ENCODE data around the gene SIT1. TPM values are rescaled to one million over a fixed set of nuclear protein-coding genes. Genes with fewer than 3 reads are reported as not detected.
"Not testable (repeated sequence)": the region's sequence is repeated elsewhere in the genome, so short reads cannot be mapped to it uniquely, and the experiment has no call there.

SIT1 gene
- total RNA-seq, 1 experiment from 2014 or later: not detected

GRCh38 chr9:35639631-35640030 is 11.1 kb downstream of the SIT1 start:
- no peaks in the 10 kb centered on the region for H3K36me3 ChIP-seq (ENCODE audit: control insufficient read depth, insufficient read depth, low read length)
- H3K4me3 ChIP-seq (ENCODE audit: low read depth in 2 of 2, low read length in 2 of 2): no peak overlapping the region
- in situ Hi-C loops (cut with HindIII; ENCODE audit: low pct_unique_long_range_greater_than_20kb, low sequenced_read_pairs) (no loop called here), intact Hi-C loops (cut with micrococcal nuclease; ENCODE audit: unreplicated experiment) (no loop called here)
- CTCF ChIA-PET: no interaction called here
- H3K9me3 ChIP-seq (ENCODE audit: control insufficient read depth, insufficient read depth, low read depth, low read length): no peaks in the 10 kb centered on the region
- DNase-seq (ENCODE audit: low read depth, low spot score): no peak
- POLR2A ChIA-PET: no interaction called here
- H3K27ac ChIP-seq (ENCODE audit: low read length): no peak overlapping the region
- no peaks in the 10 kb centered on the region for H3K27me3 ChIP-seq (ENCODE audit: control insufficient read depth, insufficient read depth, low read length)
- TF ChIP-seq REST (IDR thresholded peaks at IDR 0.05; ENCODE audit: insufficient read depth in 1 of 2, low read depth in 2 of 2, low read length in 1 of 2) (no peak), CTCF (IDR thresholded peaks at IDR 0.05) (no peak), TCF7L2 (IDR thresholded peaks at IDR 0.05; ENCODE audit: low read depth, low read length) (no peak), POLR2AphosphoS5 (IDR thresholded peaks at IDR 0.05; ENCODE audit: low read depth, low read length) (no peak), SIN3A (IDR thresholded peaks at IDR 0.05; ENCODE audit: borderline replicate concordance, insufficient read depth, low read depth, low read length) (no peak)
- no peak for ATAC-seq
- H3K4me1 ChIP-seq (ENCODE audit: control insufficient read depth, insufficient read depth, low read length): 0 out of 2 replicates have a peak, but pooled peaks cover 2% of the 10 kb centered on the region
- no TSS peak for BruUV-seq (replicated peaks)

GRCh38 chr9:35639225-35639624 is 11.5 kb downstream of the SIT1 start:
- H3K4me1 ChIP-seq (ENCODE audit: control insufficient read depth, insufficient read depth, low read length); intact Hi-C loops (cut with micrococcal nuclease; ENCODE audit: unreplicated experiment); H3K27me3 ChIP-seq (ENCODE audit: control insufficient read depth, insufficient read depth, low read length); H3K27ac ChIP-seq (ENCODE audit: low read length); DNase-seq (ENCODE audit: low read depth, low spot score); in situ Hi-C loops (cut with HindIII; ENCODE audit: low pct_unique_long_range_greater_than_20kb, low sequenced_read_pairs); BruUV-seq (replicated peaks); CTCF ChIA-PET; H3K9me3 ChIP-seq (ENCODE audit: control insufficient read depth, insufficient read depth, low read depth, low read length); ATAC-seq; H3K4me3 ChIP-seq (ENCODE audit: low read depth in 2 of 2, low read length in 2 of 2); H3K36me3 ChIP-seq (ENCODE audit: control insufficient read depth, insufficient read depth, low read length); POLR2A ChIA-PET: not testable (repeated sequence)

GRCh38 chr9:35638751-35639150 is 12.0 kb downstream of the SIT1 start:
- H3K4me1 ChIP-seq (ENCODE audit: control insufficient read depth, insufficient read depth, low read length); DNase-seq (ENCODE audit: low read depth, low spot score); POLR2A ChIA-PET; H3K27me3 ChIP-seq (ENCODE audit: control insufficient read depth, insufficient read depth, low read length); in situ Hi-C loops (cut with HindIII; ENCODE audit: low pct_unique_long_range_greater_than_20kb, low sequenced_read_pairs); H3K4me3 ChIP-seq (ENCODE audit: low read depth in 2 of 2, low read length in 2 of 2); CTCF ChIA-PET; H3K27ac ChIP-seq (ENCODE audit: low read length); H3K9me3 ChIP-seq (ENCODE audit: control insufficient read depth, insufficient read depth, low read depth, low read length); H3K36me3 ChIP-seq (ENCODE audit: control insufficient read depth, insufficient read depth, low read length); intact Hi-C loops (cut with micrococcal nuclease; ENCODE audit: unreplicated experiment); ATAC-seq; BruUV-seq (replicated peaks): not testable (repeated sequence)

GRCh38 chr9:35637427-35637955 is 13.2 kb downstream of the SIT1 start:
- BruUV-seq (replicated peaks); H3K27me3 ChIP-seq (ENCODE audit: control insufficient read depth, insufficient read depth, low read length); H3K4me1 ChIP-seq (ENCODE audit: control insufficient read depth, insufficient read depth, low read length); POLR2A ChIA-PET; H3K4me3 ChIP-seq (ENCODE audit: low read depth in 2 of 2, low read length in 2 of 2); ATAC-seq; in situ Hi-C loops (cut with HindIII; ENCODE audit: low pct_unique_long_range_greater_than_20kb, low sequenced_read_pairs); CTCF ChIA-PET; DNase-seq (ENCODE audit: low read depth, low spot score); intact Hi-C loops (cut with micrococcal nuclease; ENCODE audit: unreplicated experiment); H3K9me3 ChIP-seq (ENCODE audit: control insufficient read depth, insufficient read depth, low read depth, low read length); H3K27ac ChIP-seq (ENCODE audit: low read length); H3K36me3 ChIP-seq (ENCODE audit: control insufficient read depth, insufficient read depth, low read length): not testable (repeated sequence)

- intact Hi-C loops (cut with micrococcal nuclease; ENCODE audit: unreplicated experiment); POLR2A ChIA-PET; H3K4me1 ChIP-seq (ENCODE audit: control insufficient read depth, insufficient read depth, low read length); DNase-seq (ENCODE audit: low read depth, low spot score); H3K9me3 ChIP-seq (ENCODE audit: control insufficient read depth, insufficient read depth, low read depth, low read length); BruUV-seq (replicated peaks); H3K27me3 ChIP-seq (ENCODE audit: control insufficient read depth, insufficient read depth, low read length); ATAC-seq; H3K27ac ChIP-seq (ENCODE audit: low read length); H3K4me3 ChIP-seq (ENCODE audit: low read depth in 2 of 2, low read length in 2 of 2); H3K36me3 ChIP-seq (ENCODE audit: control insufficient read depth, insufficient read depth, low read length); CTCF ChIA-PET; in situ Hi-C loops (cut with HindIII; ENCODE audit: low pct_unique_long_range_greater_than_20kb, low sequenced_read_pairs): not testable (repeated sequence)
Measured at GRCh38 chr9:35636877-35637246, 13.9 kb downstream of the SIT1 start.

Measured in Panc1 (cell line).